Activated T-cell treated with anti-CD3 and anti-CD28 coated beads, Interleukin-2, amount 50 U/mL, for 48 hours (primary cell): Measurements from ENCODE around the gene CACNA1D.

Source experiments
- DNase-seq, 2 experiments: peaks; one replicate each; pipeline ENCODE4 v3.0.0-alpha.2; 2020

Gene CACNA1D

GRCh38 chr3:53795789-53796560 lies 301.6 kb downstream of the CACNA1D start:
- no peak for DNase-seq

GRCh38 chr3:53798144-53798543 lies 303.7 kb downstream of the CACNA1D start:
- no peak for DNase-seq

- no peak for DNase-seq
These were observed 305.0 kb downstream of the CACNA1D start for GRCh38 chr3:53799338-53799865.

- no peak for DNase-seq
These were observed 305.9 kb downstream of the CACNA1D start for GRCh38 chr3:53800041-53800906.

- DNase-seq, result no peak
These were observed 306.9 kb downstream of the CACNA1D start for GRCh38 chr3:53801319-53801718.

GRCh38 chr3:53802256-53802880 lies 308.0 kb downstream of the CACNA1D start:
- DNase-seq, result no peak

GRCh38 chr3:53803124-53803815 lies 308.9 kb downstream of the CACNA1D start:
- DNase-seq, result no peak

GRCh38 chr3:53803816-53804695 lies 309.6 kb downstream of the CACNA1D start:
- DNase-seq, result no peak

- no peak for DNase-seq
These were observed 310.5 kb downstream of the CACNA1D start for GRCh38 chr3:53804697-53805462.

- no peak for DNase-seq
These were observed 311.2 kb downstream of the CACNA1D start for GRCh38 chr3:53805463-53806159.

- no peak for DNase-seq
These were observed 312.0 kb downstream of the CACNA1D start for GRCh38 chr3:53806182-53807116.

- DNase-seq, result no peak
These were observed 312.9 kb downstream of the CACNA1D start for GRCh38 chr3:53807117-53807810.

- no peak for DNase-seq
These were observed 314.1 kb downstream of the CACNA1D start for GRCh38 chr3:53808496-53808895.

- no peak for DNase-seq
These were observed 314.9 kb downstream of the CACNA1D start for GRCh38 chr3:53809267-53809666.

- DNase-seq, result no peak
These were observed 315.5 kb downstream of the CACNA1D start for GRCh38 chr3:53809764-53810400.

GRCh38 chr3:53811143-53811927 lies 316.9 kb downstream of the CACNA1D start:
- no peak for DNase-seq

- no peak for DNase-seq
These were observed 318.0 kb downstream of the CACNA1D start for GRCh38 chr3:53812434-53812833.
